HG02938 (cell line): ENCODE results near the gene APRT.

Experiments used
- ATAC-seq: cut with Tn5 transposase; IDR thresholded peaks from one replicate; pipeline ENCODE4 v1.9.1; 2021; ENCODE audit warnings: mild to moderate bottlenecking, moderate library complexity; ENCODE audit not compliant: unreplicated experiment

Gene APRT

DNA sequence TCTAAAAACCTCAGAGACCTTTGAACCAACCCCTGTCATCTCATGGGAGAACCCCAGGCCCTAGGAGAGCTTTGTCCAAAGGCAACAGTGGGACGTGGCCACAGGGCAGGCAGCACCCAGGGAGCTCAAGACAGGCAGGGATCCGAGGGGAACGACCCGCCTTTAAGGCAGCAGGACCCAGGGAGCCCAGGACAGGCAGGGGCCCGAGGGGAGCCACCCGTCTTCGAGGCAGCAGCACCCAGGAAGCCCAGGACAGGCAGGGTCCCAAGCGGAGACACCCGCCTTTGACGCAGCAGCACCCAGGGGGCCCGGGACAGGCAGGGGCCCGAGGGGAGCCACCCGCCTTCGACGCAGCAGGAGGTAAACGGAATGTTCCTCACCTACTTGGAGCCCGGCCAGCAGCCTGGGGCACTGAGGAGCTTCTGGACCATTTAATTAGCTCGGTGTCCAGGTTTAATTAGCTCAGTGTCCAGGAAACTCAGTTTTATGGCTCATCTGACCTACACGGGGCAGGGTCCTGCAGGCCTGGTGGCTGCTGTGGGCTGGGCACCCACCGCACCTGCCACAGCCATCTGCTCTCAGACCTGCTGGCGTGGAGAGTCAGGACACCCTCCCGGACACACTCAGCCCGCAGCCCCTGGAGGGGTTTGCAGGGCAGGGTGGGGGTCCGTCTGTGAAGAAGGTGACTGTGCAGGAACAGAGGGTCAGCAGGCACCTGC lies 51.1 kb downstream of the APRT start:
- no peak for ATAC-seq

- no peak for ATAC-seq
Measured at GRCh38 chr16:88759976-88760350, 51.8 kb downstream of the APRT start.
